AG04449 (cell line): ENCODE results near the gene MT4.

Source experiments
- CTCF ChIA-PET: fragments of 350-600 bp; formaldehyde crosslinking; extraction: SDS; loops from one replicate; lab custom pipeline; 2021; ENCODE audit warnings: antibody characterized with exemption; lab: Yijun Ruan, JAX
- POLR2A ChIA-PET: fragments of 400-600, 350-600 bp; formaldehyde crosslinking; extraction: SDS; loops from one replicate; lab custom pipeline; 2020; ENCODE audit warnings: antibody characterized with exemption, inconsistent platforms; lab: Yijun Ruan, JAX
- DNase-seq: peaks from one replicate; pipeline ENCODE4 v3.0.0-alpha.2; 2010; ENCODE audit warnings: low read depth, low spot score
- H3K4me3 ChIP-seq: 2 replicates; pipeline ENCODE4 v1.5.1; 2011; ENCODE audit warnings: low read depth, mild to moderate bottlenecking, control low read depth, low read length
- CTCF ChIP-seq: IDR thresholded peaks from one replicate; pipeline ENCODE4 v1.5.1; 2011; ENCODE audit warnings: mild to moderate bottlenecking, moderate library complexity, low read length, control low read depth, inconsistent platforms; ENCODE audit not compliant: insufficient read depth; ENCODE audit errors: missing control alignments

The MT4 gene

GRCh38 chr16:56564793-56565477 lies at the start of gene MT4:
TSS of gene MT4 (plus strand) at chr16:56565073. CDS start at chr16:56565129, 56 bp downstream.
- POLR2A ChIA-PET, result no interaction called here
- H3K4me3 ChIP-seq, result no peak within 1 kb of the TSS
- DNase-seq, result no peak
- CTCF ChIA-PET, result interaction anchor here (7.0 kb wide), 1 partner anchor 11 kb away, joined by 31 read pairs; no protein-coding TSS in a partner anchor
- TF ChIP-seq CTCF, result no peak

GRCh38 chr16:56515665-56516064 lies 49.2 kb upstream of the MT4 start:
- H3K4me3 ChIP-seq, result no peak overlapping the region
- no peak for TF ChIP-seq CTCF
- ChIA-PET CTCF (interaction anchor here (1.3 to 5.4 kb wide), 5 partner anchors 9 to 185 kb away, joined by 3 to 49 read pairs (median 15); no protein-coding TSS in a partner anchor), POLR2A (no interaction called here)
- no peak for DNase-seq

- POLR2A ChIA-PET, result no interaction called here
- TF ChIP-seq CTCF, result no peak
- no peak for DNase-seq
- CTCF ChIA-PET, result interaction anchor here (1.2 to 5.4 kb wide), 9 partner anchors 7 to 184 kb away, joined by 5 to 49 read pairs (median 10); no protein-coding TSS in a partner anchor
- no peak overlapping the region for H3K4me3 ChIP-seq
Measured at GRCh38 chr16:56517206-56517605, 47.7 kb upstream of the MT4 start.

GRCh38 chr16:56518425-56518824 lies 46.4 kb upstream of the MT4 start:
- no peak for TF ChIP-seq CTCF
- ChIA-PET CTCF (interaction anchor here (0.9 to 5.4 kb wide), 9 partner anchors 8 to 183 kb away, joined by 3 to 49 read pairs (median 10); no protein-coding TSS in a partner anchor), POLR2A (no interaction called here)
- DNase-seq, result no peak
- H3K4me3 ChIP-seq, result no peak overlapping the region

GRCh38 chr16:56519459-56520250 lies 45.2 kb upstream of the MT4 start, which contains the start of gene BBS2:
TSS of gene BBS2 (minus strand) at chr16:56520024. CDS start at chr16:56519862, 162 bp downstream.
- H3K4me3 ChIP-seq, result peak within 1 kb of the TSS; percentile 92
- POLR2A ChIA-PET, result interaction anchor here (0.7 kb wide), 1 partner anchor 106 kb away, joined by 4 read pairs; the partner anchor contains the start of gene MT1E
- TF ChIP-seq CTCF, result no peak
- DNase-seq, result no peak
- CTCF ChIA-PET, result interaction anchor here (0.9 to 5.4 kb wide), 6 partner anchors 9 to 181 kb away, joined by 3 to 49 read pairs (median 4); no protein-coding TSS in a partner anchor
